HG02623 (cell line): Measurements from ENCODE around the gene P3H4.
"Not testable (repeated sequence)": the region's sequence is repeated elsewhere in the genome, so short reads cannot be mapped to it uniquely, and the experiment has no call there.

Experiments used
- ATAC-seq: cut with Tn5 transposase; IDR thresholded peaks from one replicate; pipeline ENCODE4 v1.9.1; 2021; ENCODE audit warnings: moderate library complexity; ENCODE audit not compliant: unreplicated experiment

Gene P3H4

GRCh38 chr17:41811549-41812380, at the start of gene P3H4:
Gene P3H4, minus strand, starts transcription at chr17:41811949. Its CDS starts 34 bp downstream, at chr17:41811915.
- ATAC-seq = peak; percentile 52

- no peak for ATAC-seq
These were observed 48.6 kb upstream of the P3H4 start for GRCh38 chr17:41860254-41860931.

GRCh38 chr17:41851382-41851781, 39.6 kb upstream of the P3H4 start:
- not testable (repeated sequence) for ATAC-seq

GRCh38 chr17:41849251-41849990, 37.7 kb upstream of the P3H4 start:
- no peak for ATAC-seq

GRCh38 chr17:41848788-41849187, 37.0 kb upstream of the P3H4 start:
- ATAC-seq = no peak

GRCh38 chr17:41844971-41845370, 33.2 kb upstream of the P3H4 start:
- ATAC-seq = no peak

GRCh38 chr17:41840781-41841180, 29.0 kb upstream of the P3H4 start:
- ATAC-seq = not testable (repeated sequence)

- ATAC-seq = not testable (repeated sequence)
These were observed 27.7 kb upstream of the P3H4 start for GRCh38 chr17:41839448-41839847.

GRCh38 chr17:41837761-41838538, 26.2 kb upstream of the P3H4 start, which contains the start of gene KLHL10:
Gene KLHL10, plus strand, starts transcription at chr17:41837825. Its CDS starts 108 bp downstream, at chr17:41837933.
- ATAC-seq = no peak

GRCh38 chr17:41836550-41837196, 24.9 kb upstream of the P3H4 start:
- no peak for ATAC-seq

- no peak for ATAC-seq
These were observed 24.2 kb upstream of the P3H4 start, which contains the start of gene NT5C3B for GRCh38 chr17:41835800-41836549. Gene NT5C3B, minus strand, starts transcription at chr17:41836232. Its CDS starts 39 bp downstream, at chr17:41836193.

- ATAC-seq = no peak
These were observed 23.6 kb upstream of the P3H4 start for GRCh38 chr17:41835214-41835799.

- ATAC-seq = not testable (repeated sequence)
These were observed 18.2 kb upstream of the P3H4 start for GRCh38 chr17:41829961-41830360.

GRCh38 chr17:41825175-41825845, 13.6 kb upstream of the P3H4 start:
- ATAC-seq = no peak

GRCh38 chr17:41824086-41824485, 12.3 kb upstream of the P3H4 start:
- ATAC-seq = no peak

- ATAC-seq = no peak
These were observed 11.8 kb upstream of the P3H4 start for GRCh38 chr17:41823580-41823979.

GRCh38 chr17:41823141-41823524, 11.4 kb upstream of the P3H4 start:
- no peak for ATAC-seq
